Inflammatory macrophage (primary cell): ENCODE results near the gene PATL1.
"Not testable (repeated sequence)": the region's sequence is repeated elsewhere in the genome, so short reads cannot be mapped to it uniquely, and the experiment has no call there.

ENCODE experiments used
- DNase-seq, 2 donors: peaks; one replicate each; pipeline ENCODE4 v3.0.0-alpha.2; 2020 to 2022
- total RNA-seq, 18 experiments: gene quantifications; one replicate each; lab custom pipeline; 2026; ENCODE audit warnings: mixed read lengths in 6 of 18, inconsistent platforms in 2 of 18; lab: John Stamatoyannopoulos, UW

PATL1 gene, protein sequence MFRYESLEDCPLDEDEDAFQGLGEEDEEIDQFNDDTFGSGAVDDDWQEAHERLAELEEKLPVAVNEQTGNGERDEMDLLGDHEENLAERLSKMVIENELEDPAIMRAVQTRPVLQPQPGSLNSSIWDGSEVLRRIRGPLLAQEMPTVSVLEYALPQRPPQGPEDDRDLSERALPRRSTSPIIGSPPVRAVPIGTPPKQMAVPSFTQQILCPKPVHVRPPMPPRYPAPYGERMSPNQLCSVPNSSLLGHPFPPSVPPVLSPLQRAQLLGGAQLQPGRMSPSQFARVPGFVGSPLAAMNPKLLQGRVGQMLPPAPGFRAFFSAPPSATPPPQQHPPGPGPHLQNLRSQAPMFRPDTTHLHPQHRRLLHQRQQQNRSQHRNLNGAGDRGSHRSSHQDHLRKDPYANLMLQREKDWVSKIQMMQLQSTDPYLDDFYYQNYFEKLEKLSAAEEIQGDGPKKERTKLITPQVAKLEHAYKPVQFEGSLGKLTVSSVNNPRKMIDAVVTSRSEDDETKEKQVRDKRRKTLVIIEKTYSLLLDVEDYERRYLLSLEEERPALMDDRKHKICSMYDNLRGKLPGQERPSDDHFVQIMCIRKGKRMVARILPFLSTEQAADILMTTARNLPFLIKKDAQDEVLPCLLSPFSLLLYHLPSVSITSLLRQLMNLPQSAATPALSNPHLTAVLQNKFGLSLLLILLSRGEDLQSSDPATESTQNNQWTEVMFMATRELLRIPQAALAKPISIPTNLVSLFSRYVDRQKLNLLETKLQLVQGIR
- total RNA-seq = 31.9 to 133 (median 44.9) reads per million in 18 experiments

DNA sequence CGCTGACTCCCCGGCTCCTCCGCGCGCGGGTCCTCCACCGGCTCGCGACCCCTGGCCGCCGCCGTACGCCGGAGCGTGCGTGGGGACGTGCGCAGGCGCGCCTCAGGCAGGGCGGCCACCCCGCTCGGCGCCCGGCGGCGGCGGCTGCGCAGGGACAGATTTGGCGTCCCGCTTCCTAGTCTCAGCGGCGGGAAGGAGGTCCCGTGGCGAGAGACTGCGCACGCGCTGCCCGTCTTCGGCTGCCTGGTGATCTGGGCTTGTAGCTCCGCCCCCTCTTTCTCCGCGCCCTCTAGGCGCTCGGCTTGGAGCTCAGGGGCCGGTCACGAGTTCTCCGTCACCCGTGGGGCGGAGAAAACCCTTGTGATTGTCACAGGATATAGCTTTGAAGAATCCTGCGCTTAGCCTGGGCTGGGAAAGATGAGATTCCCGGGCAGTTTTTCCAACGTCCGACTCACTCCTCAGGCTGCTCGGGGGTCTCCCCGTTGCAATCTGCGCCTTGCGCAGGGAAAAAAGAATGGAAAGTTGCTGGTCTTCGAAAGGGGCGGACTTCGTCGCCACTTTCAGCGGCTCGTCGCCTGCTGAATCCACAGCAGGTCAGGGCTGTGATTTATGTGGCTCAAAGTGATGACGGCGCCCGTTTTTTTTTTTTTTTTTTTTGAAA is at the start of gene PATL1:
TSS of gene PATL1 (minus strand) at position 88 of the 661 bp plus-strand sequence. CDS start 142 bp downstream, outside the sequence.
- DNase-seq = peak; percentile 99 to 100

DNA sequence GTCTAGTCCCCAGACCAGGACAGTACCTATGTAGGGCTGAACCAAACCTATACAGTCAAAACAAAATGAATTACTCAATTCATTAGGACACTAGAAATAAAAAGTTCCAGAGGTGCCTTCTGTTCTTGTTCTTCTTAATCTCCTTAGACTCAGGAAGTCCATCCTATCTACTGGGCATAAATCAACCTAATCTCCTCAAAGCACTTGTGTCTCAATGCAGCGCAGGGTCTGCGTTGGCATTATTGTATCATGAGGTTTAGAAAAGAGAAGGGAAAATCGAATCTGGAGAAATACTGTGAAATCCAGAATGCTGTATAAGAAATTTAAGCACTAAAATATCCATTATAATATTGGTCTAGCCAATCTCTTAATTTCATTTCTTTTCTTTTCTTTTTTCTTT is 47.2 kb upstream of the PATL1 start:
- DNase-seq = no peak

DNA sequence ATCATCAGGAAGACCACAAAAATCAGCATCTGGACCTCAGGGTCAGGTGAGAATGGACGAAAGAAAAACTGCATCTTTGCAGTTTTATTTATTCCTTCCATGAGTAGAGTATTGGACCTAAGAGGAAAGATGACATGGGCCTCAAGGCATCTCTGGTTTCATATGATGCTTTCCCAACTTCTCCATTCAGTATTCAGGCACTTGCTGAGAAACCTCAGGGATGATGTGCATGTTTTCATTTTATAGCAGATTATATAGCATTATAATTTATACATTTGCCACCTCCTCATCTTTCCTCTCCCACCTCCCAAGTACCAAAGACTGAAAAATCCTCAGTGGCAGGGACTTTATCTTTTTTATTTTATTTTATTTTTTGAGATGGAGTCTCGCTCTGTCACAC is 44.9 kb upstream of the PATL1 start, which contains the start of gene OR10V1:
TSS of gene OR10V1 (minus strand) at position 101 of the 400 bp plus-strand sequence. CDS start at position 101, 0 bp downstream.
- DNase-seq = no peak

DNA sequence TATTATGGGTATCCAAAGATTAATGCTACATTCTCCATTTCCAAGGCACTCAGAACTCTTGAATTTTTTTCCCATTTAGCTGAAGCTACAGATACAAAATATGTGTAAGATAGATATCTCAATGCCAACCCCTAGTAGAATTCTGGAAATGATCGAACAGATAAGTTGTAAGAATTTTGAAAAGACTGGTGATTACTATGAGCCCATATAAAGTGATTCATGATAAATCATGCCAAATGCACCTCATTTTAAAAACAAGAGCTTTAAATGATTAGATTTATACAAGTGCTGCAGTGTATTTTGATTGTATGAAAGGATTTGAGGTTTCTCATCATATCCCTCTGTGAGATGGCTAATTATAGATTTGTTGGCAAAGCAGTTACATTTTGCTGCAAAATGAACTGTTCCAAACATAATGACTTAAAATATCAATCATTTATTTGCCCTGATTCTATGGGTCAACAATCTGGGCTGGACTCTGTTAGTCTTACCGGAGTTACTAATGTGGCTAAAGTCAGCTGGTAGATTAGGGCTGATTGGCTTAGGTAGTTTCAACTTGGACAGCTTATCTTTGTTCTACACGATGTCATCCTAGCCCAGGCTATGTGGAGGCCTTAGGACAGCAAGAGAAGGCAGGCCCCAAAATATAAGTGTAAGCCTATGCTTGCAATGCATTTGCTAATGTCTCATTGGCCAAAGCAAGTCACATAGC is 41.5 kb upstream of the PATL1 start:
- no peak for DNase-seq

DNA sequence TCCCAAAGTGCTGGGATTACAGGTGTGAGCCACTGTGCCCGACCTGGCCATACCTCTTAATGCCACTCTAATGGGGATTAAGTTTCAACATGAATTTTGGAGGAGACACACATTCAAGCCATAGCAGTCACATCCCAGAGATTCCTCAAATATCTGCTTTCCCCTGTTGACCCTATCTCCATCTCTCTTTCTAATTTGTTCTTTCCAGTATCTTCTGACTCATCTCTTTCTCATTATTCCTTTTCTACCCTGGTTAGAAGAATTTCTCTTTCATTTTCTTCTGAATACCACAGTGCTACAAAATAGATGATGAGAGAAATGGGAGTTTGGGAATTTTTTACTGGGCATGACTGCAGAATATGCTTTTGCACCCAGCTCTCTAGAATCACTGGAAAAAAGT is 39.7 kb upstream of the PATL1 start:
- DNase-seq = no peak

DNA sequence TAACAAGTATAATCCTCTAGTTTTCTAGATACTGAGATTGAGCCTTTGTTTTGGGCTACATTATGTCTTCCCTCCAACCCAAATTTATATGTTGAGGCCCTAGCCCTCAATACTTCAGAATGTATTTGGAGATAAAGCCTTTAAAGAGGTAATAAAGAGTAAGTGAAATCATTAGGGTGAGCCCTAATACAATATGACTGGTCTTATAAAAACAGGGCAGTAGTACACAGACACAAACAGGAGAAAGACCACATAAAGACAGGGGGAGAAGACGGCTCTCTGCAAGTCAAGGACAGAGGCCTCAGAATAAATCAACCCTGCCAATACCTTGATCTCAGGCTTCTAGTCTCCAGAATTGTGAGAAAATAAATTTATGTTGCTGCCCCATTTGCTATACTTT is 38.5 kb upstream of the PATL1 start:
- DNase-seq = no peak

GRCh38 chr11:59706518-59707285 is 37.9 kb upstream of the PATL1 start:
- DNase-seq = no peak

DNA sequence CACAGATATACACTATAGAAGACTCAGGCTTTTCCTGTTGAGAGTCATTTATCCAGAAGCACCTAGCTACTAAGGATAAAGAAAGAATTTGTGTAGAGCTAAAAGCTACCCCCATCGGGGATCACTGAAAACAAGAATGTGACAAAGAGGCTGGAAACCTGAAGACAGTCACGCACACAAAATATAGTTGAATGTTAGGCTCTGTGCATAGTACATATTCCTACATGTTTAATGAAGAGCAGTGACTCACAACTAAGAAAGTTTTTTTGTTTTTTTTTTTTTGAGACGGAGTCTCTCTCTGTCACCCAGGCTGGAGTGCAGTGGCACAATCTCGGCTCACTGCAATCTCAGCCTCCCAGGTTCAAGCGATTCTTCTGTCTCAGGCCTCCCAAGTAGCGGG is 36.5 kb upstream of the PATL1 start:
- no peak for DNase-seq

DNA sequence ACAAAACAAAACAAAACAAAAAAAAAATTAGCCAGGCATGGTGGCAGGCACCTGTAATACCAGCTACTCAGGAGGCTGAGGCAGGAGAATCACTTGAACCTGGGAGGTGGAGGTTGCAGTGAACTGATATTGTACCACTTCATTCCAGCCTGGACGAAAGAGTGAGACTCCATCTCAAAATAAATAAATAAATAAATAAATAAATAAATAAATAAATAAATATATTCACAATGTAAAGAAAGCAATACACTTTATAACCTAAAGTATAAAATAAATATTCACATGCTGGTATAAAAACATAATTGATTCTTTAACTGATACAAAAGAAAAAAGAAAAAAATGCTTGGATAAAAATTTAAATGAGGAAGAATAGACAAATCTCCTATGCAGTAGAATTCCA is 34.7 kb upstream of the PATL1 start:
- not testable (repeated sequence) for DNase-seq

- DNase-seq = not testable (repeated sequence)
Measured at GRCh38 chr11:59700157-59700556, 31.3 kb upstream of the PATL1 start.

- peak in 1 of 2 donors; percentile 11 for DNase-seq
Measured at GRCh38 chr11:59698506-59698905, 29.7 kb upstream of the PATL1 start.

- DNase-seq = no peak
Measured at GRCh38 chr11:59692915-59693314, 24.1 kb upstream of the PATL1 start.

DNA sequence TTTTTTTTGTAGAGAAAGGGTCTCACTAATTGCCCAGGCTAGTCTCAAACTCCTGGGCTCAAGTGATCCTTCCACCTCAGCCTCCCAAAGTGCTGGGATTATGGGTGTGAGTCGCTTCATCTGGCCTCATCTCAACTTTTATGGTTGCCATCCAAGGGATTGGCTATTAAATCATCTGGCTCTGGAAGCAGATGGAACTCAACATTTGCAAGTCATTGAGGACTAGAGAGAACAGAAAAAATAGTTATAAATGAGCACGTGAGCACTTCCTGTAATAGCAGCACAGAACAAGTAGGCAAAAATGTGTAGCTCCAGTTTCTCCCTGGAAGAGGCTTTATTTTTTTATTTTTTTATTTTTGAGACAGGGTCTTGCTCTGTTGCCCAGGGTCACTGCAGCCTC is 22.3 kb upstream of the PATL1 start:
- peak in 1 of 2 donors; percentile 35 for DNase-seq

DNA sequence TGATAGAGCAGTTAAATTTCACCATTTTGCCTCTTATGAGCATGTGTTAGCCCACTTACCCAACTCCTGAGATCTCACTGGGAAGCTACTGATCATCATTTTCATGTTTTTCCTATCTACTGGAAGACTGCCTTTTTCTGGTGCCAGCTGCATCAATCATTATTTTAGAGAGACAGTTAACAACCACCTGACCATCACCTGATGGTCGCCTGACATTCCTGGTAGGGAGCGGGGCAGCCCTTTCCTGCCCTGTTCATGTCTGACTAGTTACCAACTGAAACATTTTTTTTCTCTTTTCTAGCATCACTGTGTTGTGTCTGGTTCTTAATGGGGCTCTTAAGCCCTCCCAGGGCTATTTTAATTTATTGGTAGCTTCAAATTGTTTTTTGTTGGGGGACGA is 20.2 kb upstream of the PATL1 start:
- DNase-seq = no peak

- not testable (repeated sequence) for DNase-seq
Measured at GRCh38 chr11:59681260-59681725, 12.5 kb upstream of the PATL1 start.

DNA sequence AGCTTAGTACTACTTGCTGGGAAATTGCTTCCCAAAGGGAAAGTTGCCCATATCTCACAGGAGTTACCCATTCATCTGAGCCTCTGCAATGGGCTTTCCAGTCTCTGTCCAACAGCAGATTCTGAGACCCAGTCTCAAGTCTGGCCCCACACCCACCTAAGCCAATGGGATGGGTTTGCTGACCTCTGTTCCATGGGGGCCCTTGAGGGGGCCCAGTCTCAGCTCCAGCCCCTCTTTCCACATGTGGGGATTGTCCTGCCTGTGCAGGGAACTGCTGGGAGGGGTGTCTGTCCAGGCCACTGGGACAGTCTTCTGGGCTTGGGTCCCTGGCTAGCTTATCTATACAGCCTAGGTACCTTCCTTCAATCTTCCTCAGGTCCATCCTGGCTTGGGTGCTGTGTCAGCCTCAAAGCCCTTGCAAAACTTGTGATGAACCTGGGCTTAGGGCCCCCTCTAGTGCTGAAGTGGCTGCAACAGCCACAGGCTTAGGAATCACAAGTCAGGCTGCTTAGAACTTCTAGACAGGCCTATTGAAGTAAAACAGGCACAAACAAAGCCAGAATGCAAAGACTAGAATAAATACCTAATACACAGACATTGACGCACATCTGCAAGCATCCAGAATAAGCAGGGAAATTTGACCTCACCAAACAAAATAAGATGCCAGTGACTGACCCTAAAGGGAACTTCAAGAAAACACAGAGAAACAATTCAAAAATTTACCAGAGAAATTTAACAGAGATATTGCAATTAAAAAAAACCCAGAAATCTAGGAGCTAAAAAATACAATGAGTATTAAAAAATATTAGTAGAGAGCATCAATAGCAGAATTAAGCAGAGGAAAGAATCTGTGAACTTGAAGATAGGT is 11.7 kb upstream of the PATL1 start:
- peak; percentile 78 to 84 for DNase-seq

DNA sequence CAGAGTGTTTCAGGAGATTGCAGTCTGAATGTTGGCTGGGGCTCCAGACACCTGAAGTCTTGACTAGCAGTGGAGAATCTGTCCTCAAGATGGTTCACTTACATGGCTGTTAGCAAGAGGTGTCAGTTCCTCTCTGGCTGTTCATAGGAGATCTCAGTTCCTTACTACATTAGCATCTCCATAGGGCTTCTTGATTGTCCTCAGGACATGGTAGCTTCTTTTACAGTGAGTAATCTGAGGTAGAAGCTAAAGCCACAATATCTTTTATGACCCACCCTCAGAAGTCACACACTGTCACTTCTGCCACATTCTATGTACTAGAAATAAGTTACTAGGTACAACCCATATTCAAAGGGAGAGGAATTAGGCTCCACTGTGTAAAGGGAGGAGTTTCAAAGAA is 10.5 kb upstream of the PATL1 start:
- DNase-seq = no peak

DNA sequence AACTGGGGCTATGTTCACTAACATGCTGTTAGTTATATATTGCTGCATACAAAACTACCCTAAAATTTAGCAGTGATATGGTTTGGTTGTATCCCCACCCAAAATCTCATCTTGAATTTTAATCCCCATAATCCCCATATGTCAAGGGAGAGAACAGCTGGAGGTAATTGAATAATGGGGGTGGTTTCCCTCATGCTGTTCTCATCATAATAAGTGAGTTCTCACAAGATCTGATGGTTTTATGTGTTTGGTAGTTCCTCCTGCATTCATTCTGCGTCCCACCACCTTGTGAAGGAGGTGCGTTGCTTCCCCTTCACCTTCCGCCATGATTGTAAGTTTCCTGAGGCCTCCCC is 10.0 kb upstream of the PATL1 start:
- DNase-seq = no peak

DNA sequence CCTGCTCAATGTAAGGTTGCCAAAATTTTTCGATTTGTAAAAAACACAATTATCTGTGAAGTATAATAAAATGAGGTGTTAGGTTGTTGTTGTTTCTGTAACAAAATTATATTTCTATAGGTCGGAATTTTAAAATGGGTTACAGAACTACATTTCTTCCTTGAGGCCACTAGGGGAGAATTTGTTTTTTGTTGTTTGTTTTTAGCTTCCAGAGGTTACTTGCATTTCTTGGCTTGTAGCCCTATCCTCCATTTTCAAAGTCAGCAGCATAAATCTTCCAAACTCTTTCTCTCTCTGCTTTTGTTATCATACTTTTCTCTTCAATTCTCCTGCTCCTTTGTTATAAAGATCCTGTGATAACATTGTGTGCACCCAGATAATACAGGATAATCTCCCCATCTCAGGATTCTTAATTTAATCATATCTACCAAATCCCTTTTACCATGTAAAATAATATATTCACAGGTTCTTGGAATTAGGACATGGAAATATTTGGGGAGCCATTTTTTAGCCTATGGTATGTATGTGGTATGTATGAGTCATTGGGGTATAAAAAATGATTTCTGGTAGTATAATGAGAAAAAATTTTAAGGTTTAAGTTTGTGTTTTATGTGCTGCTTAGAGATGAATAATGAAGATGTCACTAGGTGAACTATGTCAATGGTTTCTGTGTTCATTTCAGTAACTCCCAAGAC is 9.4 kb upstream of the PATL1 start:
- no peak for DNase-seq

DNA sequence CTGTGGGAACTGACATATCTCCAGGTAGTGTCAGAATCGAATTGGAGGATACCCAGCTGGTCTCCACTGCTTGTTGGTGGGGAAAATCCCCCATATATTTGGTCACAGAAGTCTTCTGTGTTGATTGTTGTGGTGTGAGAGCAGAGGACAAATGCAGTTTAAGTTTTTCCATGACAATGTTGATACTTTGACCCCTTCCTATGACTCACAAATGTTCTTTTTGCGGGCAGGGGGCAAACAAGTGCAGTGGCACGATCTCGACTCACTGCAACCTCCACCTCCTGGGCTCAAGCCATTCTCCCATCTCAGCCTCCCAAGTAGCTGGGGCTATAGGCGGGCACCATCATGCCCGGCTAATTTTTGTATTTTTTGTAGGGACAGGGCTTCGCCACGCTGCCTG is 7.4 kb upstream of the PATL1 start:
- no peak for DNase-seq
